DND-41 (cell line): ENCODE measurements around the gene LAG3.
A peak's percentile ranks its signal among the peaks of the same experiment; 100 is the strongest.

Source experiments
- CTCF ChIP-seq: IDR thresholded peaks from 2 replicates; pipeline ENCODE4 v1.5.1; 2012; ENCODE audit warnings: borderline replicate concordance, low read length, moderate library complexity, mild to moderate bottlenecking; ENCODE audit not compliant: poor library complexity, severe bottlenecking; ENCODE audit errors: extremely low read depth
- EZH2 ChIP-seq: IDR thresholded peaks from 3 replicates; pipeline ENCODE4 v1.6.1; 2012; ENCODE audit warnings: borderline replicate concordance, low read depth, mild to moderate bottlenecking, moderate library complexity, low read length, inconsistent platforms; ENCODE audit not compliant: severe bottlenecking

- TF ChIP-seq CTCF = peak; percentile 90
- peak; percentile 22 for TF ChIP-seq EZH2
Observed at GRCh38 chr12:6778574-6779550, 6.5 kb downstream of the LAG3 start.
